Measurements from ENCODE around the gene AFAP1. TPM values are rescaled to one million over a fixed set of nuclear protein-coding genes. Genes with fewer than 3 reads are reported as not detected.

The AFAP1 gene
- total RNA-seq, 4 donors from 2014 or later = 14.8 to 28.3 (median 19.4) TPM

DNA sequence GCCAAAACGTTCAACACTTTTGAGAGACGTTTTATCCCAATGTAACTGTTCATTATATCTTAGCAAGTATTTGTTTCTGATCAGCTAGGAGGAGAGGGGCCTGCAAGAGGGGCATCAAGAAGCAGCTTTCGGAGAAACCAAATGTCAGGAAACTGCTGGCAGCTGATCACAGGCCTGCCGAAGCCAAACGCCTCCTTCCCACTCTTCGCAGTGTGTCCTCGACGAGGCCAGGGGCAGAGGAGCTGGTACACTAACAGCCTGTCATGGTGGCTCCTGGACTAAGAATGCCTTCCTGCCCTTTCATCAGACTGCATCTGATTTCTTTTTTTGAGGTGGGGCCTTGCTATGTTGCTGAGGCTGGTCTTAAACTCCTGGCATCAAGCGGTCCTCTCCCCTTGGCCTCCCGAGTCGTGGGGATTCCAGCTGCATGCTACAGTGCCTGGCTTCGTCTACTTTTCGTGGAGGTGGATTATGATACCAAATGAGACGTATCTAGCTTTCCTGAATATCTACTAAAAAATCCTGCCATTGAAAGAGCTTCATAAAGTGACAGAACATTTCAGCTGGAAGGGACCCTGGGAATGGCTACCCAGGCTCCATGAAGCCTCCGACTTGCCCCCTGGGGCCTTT, 134.8 kb downstream of the AFAP1 start:
- TF ChIP-seq, protein P1, sequence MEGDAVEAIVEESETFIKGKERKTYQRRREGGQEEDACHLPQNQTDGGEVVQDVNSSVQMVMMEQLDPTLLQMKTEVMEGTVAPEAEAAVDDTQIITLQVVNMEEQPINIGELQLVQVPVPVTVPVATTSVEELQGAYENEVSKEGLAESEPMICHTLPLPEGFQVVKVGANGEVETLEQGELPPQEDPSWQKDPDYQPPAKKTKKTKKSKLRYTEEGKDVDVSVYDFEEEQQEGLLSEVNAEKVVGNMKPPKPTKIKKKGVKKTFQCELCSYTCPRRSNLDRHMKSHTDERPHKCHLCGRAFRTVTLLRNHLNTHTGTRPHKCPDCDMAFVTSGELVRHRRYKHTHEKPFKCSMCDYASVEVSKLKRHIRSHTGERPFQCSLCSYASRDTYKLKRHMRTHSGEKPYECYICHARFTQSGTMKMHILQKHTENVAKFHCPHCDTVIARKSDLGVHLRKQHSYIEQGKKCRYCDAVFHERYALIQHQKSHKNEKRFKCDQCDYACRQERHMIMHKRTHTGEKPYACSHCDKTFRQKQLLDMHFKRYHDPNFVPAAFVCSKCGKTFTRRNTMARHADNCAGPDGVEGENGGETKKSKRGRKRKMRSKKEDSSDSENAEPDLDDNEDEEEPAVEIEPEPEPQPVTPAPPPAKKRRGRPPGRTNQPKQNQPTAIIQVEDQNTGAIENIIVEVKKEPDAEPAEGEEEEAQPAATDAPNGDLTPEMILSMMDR (IDR thresholded peaks at IDR 0.05; ENCODE audit: low read depth) = no peak

DNA sequence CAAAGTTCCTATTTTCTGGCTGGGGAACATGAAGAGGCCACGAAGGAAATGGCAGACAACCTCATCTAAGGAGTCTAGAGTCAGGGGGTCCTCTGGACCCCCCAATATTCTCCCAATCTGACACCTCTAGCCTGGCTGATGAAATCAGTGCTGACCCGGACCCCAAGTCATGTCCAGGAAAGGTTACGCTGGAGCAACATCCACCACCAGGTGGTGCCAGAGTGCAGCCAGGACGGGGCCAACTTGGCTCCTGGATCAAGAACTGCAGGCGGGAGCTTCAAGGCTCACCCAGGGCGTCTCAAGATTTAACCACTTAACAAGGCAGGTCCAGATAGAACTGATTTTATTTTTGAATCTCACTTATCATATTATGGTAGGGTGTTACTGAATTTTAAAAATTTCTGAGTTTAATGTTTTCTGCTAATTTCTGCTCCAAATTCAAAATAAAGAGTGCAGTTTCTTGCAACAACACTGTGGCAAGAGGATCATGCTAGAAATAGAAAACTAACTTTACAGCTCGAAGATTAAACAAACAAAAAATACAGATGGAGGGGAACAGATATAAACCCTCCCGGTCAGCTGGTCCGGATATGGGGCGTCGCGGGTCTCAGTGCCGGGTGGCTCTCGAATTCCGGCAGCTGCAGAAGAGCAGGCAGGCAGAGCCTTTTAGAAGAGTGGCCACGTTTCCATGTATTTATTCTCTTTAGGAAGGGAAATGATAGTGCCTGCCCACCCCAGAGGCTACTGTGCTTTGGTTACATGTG, 135.5 kb downstream of the AFAP1 start:
- TF ChIP-seq, protein P1 (IDR thresholded peaks at IDR 0.05; ENCODE audit: low read depth) = no peak

DNA sequence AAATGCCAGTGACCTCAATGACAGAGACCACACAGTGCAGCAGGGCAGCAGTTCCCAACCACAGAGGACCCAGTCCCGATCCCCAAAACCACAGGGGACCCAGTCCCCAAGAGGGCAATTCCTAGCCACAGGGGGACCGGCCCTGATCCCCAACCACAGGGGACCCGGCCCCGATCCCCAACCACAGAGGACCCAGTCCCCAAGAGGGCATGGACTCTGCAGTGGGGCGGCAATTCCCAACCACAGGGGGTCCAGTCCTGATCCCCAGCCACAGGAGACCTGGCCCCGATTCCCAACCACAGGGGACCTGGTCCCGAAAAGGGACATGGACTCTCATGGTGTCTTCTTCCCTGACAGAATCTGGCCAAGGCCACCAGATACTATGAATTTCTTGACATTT, 136.3 kb downstream of the AFAP1 start:
- TF ChIP-seq, protein P1 (IDR thresholded peaks at IDR 0.05; ENCODE audit: low read depth) = no peak

DNA sequence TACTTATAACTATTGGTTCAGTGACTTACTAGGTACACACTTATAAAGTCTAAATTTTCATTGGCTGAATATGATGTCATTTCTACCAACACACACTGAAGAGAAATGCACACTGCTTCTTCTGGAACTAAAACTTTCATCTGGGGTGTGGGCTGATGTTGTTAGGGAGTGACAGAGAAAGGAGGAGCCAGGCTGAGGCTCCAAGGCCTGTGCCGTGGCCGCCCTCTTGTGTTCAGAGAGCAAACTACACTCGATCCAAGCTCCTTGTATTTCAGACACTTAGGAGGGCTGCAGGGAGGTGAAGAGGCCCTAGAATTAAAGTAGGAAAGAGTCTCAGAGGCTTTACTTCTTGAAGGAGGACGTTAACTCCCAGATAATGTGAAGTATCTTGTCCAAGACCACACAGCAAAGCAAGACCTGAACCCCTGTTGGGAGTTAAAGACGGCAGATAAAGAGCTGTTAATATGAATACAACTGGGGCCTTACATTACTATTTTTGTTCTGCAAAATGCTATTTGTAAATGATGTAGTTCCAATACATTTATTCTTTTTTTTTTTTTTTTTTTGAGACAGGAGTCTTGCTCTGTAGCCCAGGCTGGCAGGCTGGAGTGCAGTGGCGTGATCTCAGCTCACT, 137.5 kb downstream of the AFAP1 start:
- TF ChIP-seq, protein P1 (IDR thresholded peaks at IDR 0.05; ENCODE audit: low read depth) = no peak

DNA sequence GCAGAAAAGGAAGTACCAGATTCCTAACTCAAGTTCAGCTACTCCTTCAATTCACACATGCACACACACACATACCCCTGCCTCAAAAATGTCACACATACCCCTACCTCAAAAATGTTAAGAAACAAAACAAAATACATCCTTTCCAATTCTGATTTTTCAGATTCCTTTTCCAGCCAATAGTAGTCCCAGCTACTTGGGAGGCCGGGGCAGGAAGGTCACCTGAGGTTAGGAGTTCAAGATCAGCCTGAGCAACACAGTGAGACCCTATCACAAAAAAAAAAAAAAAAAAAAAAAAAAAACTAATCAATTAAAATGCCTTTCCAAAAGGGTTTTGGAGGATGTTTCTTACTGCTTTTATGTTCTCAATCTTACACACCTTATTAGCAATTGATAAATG, 138.0 kb downstream of the AFAP1 start:
- TF ChIP-seq, protein P1 (IDR thresholded peaks at IDR 0.05; ENCODE audit: low read depth) = no peak

DNA sequence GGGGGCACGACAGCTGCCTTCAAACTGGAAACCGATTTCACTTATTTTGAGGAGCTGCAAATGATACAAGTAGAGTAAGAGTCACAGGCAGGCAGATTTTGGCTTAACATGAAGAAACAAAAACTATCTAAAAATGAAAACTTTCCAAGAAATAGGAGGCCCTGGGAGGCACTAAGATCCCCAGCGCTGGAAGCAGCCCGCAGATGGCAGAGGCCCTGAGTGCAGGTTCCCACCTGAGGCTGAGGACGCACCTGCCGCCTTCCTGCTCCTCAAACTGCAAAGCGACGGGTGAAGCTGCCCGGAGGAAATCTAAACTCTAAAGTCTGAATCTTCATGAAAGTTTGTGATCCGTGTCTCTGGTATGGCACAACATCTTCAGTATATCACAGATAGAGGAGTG, 138.7 kb downstream of the AFAP1 start:
- TF ChIP-seq, protein P1 (IDR thresholded peaks at IDR 0.05; ENCODE audit: low read depth) = no peak

DNA sequence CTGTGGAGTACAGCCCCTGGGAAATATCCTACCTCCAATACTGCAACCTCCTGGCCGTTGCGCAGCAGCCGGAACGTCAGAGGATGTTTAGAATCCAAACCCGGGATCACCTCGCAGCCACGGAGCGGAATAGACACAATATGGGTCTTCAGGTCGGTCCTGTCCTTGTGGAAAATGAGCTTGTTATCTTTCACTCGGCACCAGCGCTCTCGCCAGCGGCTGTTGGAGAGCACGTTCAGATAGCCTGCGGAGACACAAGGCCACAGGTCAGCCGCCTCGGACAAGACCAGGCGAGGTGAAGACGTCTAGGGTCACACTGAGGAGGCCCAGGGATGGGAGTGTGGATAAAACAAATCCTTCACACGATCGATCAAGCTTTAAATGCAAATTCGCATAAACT, 139.3 kb downstream of the AFAP1 start:
- TF ChIP-seq, protein P1 (IDR thresholded peaks at IDR 0.05; ENCODE audit: low read depth) = no peak
